ENCODE results near the gene ERO1B.

Gene ERO1B

GRCh38 chr1:236259043-236259442, 22.7 kb downstream of the ERO1B start:
- TF ChIP-seq SIN3A (IDR thresholded peaks at IDR 0.05; ENCODE audit: borderline replicate concordance, insufficient read depth, low read length) (no peak), REST (IDR thresholded peaks at IDR 0.05; ENCODE audit: insufficient read depth in 1 of 2, low read depth in 2 of 2, low read length in 2 of 2) (no peak), TAF1 (IDR thresholded peaks at IDR 0.05; ENCODE audit: borderline replicate concordance, insufficient read depth, low read length) (no peak), POLR2AphosphoS5 (IDR thresholded peaks at IDR 0.05; ENCODE audit: low read depth, low read length) (no peak), FOXP2 (optimal IDR thresholded peaks at IDR 0.05; ENCODE audit: borderline replicate concordance, extremely low read depth, extremely low read length, insufficient read depth) (no peak)

DNA sequence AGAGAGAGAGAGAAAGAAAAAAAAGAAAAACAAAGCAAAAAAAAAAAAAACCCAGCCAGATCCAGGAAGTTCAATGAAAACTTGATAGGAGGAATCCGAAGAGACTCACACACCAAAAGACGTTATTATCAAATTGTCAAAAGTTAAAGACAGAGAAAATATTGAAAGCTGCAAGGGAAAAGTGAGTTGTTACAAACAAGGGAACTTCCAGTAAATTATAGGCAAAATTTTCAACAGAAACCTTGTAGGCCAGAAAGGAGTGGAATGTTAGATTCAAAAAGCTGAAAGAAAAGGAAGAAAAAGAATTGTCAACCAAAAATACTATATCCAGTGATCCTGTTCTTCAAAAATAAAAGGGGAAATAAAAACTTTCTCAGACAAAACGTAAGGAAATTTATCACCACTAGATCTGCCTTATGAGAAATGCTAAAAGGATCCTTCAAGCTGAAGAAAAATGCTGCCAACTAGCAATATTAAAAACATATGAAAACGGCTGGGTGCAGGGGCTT, 23.6 kb downstream of the ERO1B start:
- TF ChIP-seq POLR2AphosphoS5 (IDR thresholded peaks at IDR 0.05; ENCODE audit: low read depth, low read length) (no peak), FOXP2 (optimal IDR thresholded peaks at IDR 0.05; ENCODE audit: borderline replicate concordance, extremely low read depth, extremely low read length, insufficient read depth) (no peak), REST (IDR thresholded peaks at IDR 0.05; ENCODE audit: insufficient read depth in 1 of 2, low read depth in 2 of 2, low read length in 2 of 2) (no peak), TAF1 (IDR thresholded peaks at IDR 0.05; ENCODE audit: borderline replicate concordance, insufficient read depth, low read length) (no peak), SIN3A (IDR thresholded peaks at IDR 0.05; ENCODE audit: borderline replicate concordance, insufficient read depth, low read length) (no peak)

DNA sequence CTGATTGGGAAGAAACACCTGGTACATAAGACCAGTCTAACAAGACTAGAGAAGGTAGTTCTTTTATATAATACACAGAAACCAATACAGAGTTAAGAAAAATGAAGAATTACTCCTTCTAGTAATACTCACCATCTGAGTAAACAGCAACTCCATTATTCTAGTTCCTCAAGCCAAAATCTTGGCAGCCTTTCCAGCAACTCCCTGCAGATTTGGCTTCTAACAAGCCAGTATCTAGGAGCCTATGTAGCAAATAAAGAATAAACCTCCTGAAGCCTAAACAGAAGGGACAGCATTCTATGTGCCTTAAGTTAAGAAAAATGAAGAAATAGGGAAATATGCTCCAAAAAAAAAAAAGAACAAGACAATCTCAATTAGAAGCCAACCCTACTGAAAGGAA, 24.5 kb downstream of the ERO1B start:
- TF ChIP-seq POLR2AphosphoS5 (IDR thresholded peaks at IDR 0.05; ENCODE audit: low read depth, low read length) (no peak), FOXP2 (optimal IDR thresholded peaks at IDR 0.05; ENCODE audit: borderline replicate concordance, extremely low read depth, extremely low read length, insufficient read depth) (no peak), TAF1 (IDR thresholded peaks at IDR 0.05; ENCODE audit: borderline replicate concordance, insufficient read depth, low read length) (no peak), SIN3A (IDR thresholded peaks at IDR 0.05; ENCODE audit: borderline replicate concordance, insufficient read depth, low read length) (no peak), REST (IDR thresholded peaks at IDR 0.05; ENCODE audit: insufficient read depth in 1 of 2, low read depth in 2 of 2, low read length in 2 of 2) (no peak)

- TF ChIP-seq SIN3A (IDR thresholded peaks at IDR 0.05; ENCODE audit: borderline replicate concordance, insufficient read depth, low read length) (no peak), REST (IDR thresholded peaks at IDR 0.05; ENCODE audit: insufficient read depth in 1 of 2, low read depth in 2 of 2, low read length in 2 of 2) (no peak), TAF1 (IDR thresholded peaks at IDR 0.05; ENCODE audit: borderline replicate concordance, insufficient read depth, low read length) (no peak), FOXP2 (optimal IDR thresholded peaks at IDR 0.05; ENCODE audit: borderline replicate concordance, extremely low read depth, extremely low read length, insufficient read depth) (no peak), POLR2AphosphoS5 (IDR thresholded peaks at IDR 0.05; ENCODE audit: low read depth, low read length) (no peak)
Measured at GRCh38 chr1:236253918-236254637, 27.7 kb downstream of the ERO1B start.

All from PFSK-1 (cell line).